Fibroblast of skin of back (primary cell): ENCODE data around the gene FGF22.
"Not testable (repeated sequence)": the region's sequence is repeated elsewhere in the genome, so short reads cannot be mapped to it uniquely, and the experiment has no call there.

ENCODE experiments used
- DNase-seq: peaks from one replicate; pipeline ENCODE4 v3.0.0-alpha.2; 2013

FGF22 gene

DNA sequence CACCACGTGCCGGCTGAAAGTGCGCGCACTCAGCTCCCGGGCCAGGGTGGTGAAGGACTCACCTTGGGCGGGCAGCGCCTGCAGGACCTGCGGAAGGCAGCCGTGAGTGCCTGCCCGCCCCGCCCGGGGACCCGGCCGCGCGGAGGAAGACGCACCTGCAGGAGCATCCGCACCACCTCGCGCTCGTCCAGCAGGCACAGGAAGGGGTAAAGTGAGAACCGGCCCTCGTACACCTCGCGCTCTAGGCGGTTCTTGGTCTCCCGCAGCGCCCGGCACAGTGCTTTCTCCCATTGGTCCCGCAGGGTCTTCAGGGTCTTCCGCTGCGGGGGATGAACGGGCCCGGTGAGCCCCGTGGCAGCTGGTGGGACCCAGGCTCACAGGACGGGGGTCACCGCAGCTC is 17.0 kb upstream of the FGF22 start:
- no peak for DNase-seq

DNA sequence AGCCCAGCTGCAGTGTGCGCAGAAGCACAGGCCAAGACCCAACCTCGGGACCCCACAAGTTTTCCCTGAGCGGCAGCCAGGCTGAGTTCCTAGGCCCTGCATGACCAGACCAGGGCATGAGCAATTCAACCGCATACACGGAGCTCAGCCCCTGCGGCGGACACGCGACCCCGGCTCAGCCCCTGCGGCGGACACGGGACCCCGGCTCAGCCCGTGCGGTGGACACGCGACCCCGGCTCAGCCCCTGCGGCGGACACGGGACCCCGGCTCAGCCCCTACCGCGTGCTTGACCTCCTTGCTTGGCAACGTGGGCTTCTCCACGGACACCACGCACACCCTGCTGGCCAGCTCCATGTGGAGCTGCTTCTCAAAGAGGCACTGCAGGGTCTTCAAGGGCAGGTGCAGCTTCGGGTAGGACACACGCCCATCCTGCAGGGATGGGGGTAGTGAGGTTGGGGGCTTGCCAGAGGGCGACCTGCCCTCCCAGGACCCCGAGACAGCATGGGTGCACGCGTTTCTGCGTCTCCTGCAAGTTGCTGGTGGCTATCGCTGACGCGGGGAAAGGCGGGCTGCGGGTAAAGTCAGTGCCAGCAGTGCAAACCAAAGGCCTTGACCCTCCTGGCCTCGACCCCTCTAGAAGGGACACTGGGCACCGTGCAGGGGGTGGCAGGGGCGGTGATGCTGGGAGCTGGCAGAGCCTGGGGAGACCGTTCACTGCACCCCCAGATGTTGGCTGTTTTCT is 16.3 kb upstream of the FGF22 start:
- no peak for DNase-seq

GRCh38 chr19:623974-624373 is 15.7 kb upstream of the FGF22 start:
- DNase-seq = peak; percentile 92

DNA sequence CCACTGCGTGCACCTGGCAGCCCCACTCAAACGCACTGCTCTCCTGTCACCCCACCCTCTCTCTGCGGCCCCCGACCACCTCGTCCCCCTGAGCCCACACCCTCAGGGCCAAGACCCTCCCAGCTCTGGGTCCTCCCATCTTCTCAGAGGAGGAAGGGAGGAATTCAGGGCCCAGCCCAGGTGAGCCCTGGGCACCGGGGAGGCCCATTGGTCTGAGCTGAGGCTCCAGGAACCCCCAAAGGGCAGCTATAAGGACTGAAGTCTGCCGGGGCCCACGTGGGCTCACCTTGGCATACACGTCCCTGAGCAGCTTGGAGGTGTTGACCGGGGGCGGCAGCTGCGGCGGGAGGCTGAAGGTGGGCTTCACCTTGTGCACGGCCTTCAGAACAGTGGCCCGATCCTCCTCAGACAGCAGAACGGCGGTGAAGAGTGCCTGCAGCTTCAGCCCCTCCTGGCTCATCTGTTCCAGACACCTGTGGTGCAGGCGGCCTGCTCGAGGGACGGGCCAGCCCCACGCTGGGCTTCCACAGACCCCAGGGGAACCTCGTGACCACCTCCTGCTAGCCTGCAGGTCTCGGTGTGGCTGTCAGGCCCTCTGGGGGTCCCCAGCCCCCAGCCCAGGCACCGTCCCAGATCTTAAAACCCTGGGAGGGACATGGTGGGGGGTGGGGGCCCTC is 15.1 kb upstream of the FGF22 start:
- no peak for DNase-seq

DNA sequence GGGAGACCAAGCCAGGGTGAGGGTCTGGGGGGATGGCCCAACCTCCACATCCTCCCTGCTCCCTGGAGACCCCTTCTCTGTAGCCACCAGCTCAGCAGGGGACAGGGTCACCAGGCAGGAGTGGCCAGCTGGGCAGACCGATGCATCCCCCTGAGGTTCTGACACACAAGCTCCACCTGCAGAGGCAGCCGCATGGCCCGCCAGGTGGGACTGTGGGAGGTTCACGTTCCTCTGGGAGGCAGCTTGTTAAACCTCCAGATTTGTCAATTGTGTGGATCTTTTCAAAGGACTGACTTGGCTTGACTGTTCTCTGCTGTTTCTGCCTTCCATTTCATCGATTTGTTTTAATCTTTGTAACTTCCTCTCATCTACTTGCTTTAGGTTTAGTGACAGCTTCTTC is 14.4 kb upstream of the FGF22 start:
- no peak for DNase-seq

DNA sequence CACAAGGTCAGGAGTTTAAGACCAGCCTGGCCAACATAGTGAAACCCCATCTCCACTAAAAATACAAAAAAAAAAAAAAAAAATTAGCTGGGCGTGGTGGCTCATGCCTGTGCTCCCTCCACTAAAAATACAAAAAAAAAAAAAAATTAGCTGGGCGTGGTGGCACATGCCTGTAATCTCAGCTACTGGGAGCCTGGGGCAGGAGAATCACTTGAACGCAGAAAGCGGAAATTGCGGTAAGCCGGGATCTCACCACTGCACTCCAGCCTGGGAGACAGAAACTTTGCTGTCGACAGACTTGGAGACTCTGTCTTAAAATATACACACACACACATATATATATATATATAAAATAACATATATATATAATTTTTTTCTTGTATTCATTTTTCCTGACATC is 13.1 kb upstream of the FGF22 start:
- DNase-seq = not testable (repeated sequence)

GRCh38 chr19:628168-628567 is 11.5 kb upstream of the FGF22 start:
- DNase-seq = no peak

DNA sequence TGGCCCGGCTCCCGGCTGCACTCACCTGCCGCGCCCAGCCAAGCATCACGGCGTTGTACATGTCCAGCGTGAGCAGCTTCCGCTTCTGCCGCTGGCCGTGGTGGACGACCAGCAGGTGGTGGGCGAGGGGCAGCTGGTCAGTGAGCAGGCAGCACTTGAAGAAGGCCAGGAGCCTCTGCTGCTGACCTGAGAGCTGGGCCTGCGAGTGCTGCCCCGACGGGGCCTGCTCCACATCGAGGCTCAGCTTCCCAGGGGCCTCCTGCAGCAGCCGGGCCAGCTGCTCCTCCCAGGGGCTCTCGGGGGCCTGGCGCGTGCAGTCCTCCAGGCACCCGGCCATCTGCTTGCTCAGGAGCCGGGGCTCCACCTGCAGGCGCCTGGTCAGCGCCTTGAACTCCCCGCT is 10.2 kb upstream of the FGF22 start:
- DNase-seq = not testable (repeated sequence)

DNA sequence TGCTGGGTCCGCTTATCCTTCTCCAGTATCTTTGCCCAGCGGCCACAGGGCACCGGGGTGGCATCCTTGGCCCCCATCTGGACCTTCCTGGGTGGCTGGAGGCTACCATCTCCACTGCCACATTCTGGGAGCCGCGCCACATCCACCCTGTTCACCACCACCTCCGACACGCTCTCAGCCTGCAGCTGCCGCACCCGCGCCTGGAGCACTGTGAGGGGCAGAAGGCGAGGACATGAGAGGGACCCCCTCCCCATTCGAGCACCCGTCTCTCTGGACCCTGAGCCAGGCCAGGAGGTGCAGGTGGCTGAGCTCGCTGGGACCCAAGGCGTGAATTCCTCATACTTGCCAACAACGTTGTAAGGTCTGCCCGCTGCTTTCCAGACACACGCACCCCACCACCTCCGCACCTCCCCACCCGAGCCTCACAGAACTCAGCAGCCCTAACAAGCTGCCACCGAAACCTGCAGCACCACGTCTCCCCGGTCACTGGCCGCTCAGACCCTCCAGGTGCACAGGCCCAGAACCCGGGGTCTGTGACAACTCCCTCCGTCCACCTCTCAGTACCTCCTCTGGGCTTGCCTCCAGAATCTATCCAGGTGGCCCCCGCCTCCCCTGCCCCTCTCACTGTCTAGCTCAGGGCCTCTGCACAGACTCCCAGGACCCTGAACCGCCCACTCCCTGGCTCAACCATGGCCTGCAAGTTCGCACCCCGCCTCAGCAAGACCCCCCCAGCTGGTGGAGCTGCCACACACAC is 9.5 kb upstream of the FGF22 start:
- DNase-seq = no peak

DNA sequence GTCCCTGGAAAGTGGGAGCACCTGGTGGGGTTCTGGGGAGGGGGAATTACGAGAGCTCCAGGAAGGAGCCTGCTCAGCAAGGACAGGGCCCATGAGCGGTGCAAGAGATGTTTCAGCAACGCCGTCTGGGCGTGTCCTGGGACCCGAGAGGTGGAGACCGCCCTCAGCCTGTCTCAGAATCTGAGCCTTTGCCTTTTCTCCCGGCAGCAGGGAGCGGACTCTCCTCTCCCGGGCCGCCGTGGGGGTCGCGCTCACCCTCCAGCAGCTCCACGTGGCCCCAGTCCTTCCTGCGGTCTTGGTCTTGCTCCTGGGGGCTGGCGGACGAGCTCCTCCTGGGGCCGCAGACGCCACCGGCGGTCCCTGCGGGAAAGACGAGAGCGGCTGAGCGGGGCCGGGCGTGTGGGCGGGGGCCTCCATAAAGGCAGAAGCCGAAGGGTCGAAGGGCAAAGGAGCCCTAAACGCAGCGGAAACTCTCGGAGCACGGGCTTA is 7.1 kb upstream of the FGF22 start:
- peak; percentile 59 for DNase-seq

DNA sequence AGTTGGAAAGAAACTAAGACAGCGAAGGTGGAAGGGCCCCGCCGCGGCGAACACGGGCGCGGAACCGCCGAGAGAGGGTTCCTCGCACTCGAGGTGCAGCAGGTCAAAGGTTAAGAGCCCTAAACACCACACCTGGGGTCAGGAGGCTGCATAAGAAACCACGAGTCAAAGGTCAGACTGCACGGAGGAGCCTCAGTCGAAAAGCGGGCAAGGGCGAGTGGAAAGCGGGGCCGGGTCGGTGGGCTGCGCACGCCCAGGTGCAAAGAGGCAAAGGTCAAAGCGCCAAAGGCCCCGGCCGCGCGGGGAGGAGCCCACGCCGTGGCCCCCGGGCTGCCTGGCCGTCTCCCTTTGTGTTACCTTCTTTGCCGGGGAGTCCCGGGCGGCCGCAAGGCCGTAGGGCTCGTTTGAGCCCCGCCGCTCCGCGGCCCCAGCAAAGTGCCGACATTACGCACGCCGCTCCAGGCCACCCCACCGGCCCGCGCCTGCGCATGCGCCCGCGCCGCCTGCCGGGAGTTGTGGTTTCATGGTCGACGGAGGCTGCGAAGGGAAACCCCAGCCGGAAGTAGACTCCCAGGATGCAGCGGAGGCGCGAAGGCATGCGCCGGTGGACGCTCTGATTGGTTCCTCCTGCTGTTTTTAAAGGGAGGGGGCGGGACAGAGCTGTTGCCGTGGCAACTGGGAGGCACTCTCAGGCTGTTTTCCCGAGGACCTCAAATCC is 6.5 kb upstream of the FGF22 start, which contains the start of gene POLRMT:
TSS of gene POLRMT (minus strand) at position 470 of the 718 bp plus-strand sequence. CDS start at position 445, 25 bp downstream.
- peak; percentile 98 for DNase-seq

GRCh38 chr19:633786-634639 is 5.7 kb upstream of the FGF22 start:
- no peak for DNase-seq

DNA sequence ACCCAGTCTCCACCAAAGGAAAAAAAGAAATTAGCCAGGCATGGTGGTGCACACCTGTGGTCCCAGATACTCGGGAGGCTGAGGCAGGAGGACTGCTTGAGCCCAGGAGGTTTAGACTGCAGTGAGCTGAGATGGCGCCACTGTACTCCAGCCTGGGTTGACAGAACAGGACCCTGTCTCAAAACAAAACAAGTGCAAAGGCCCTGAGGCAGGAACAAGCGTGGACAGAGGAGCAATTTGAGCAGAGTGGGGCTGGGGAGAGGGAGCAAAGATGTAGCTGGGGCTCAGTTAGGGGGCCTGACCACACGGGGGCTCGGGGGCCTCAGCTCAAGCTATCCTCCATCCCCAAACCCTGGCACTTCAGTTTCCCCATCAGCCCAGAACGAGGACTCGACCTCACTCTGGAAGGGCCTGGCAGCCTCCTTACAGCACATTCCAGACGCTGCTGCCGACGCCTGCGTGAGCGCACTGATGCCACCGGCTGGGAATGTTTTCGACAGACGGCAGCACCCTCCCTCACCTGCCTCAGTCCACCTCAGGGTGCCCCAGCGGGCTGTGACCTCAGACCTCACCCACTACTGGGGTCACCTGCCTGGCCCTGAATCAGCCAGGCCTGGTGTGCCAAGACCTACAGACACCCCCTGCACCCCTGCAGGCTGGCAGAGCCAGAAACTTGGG is 4.6 kb upstream of the FGF22 start:
- no peak for DNase-seq

- no peak for DNase-seq
Measured at GRCh38 chr19:638906-639252, 800 bp upstream of the FGF22 start.

DNA sequence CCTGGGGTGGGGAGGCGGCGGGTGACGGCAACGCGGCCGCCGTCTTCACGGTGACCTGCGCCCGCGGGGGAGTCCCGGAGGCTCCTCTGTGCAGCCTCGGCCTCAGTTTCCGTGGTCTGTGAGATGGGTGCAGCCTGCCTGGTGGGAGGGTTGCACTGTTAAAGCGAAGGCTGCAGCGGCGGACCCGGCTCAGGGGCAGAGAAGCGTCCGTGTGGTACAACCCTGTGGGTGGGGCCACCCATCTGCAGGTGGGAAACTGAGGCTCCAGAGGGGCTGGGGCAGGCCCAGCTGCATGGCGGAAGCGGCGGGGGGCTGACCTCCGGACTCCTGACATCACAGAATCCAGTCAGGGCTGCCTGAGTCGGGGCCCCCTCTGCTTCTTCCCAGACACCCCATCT is 481 bp downstream of the FGF22 start:
- no peak for DNase-seq

- no peak for DNase-seq
Measured at GRCh38 chr19:640606-641189, 1.0 kb downstream of the FGF22 start.

DNA sequence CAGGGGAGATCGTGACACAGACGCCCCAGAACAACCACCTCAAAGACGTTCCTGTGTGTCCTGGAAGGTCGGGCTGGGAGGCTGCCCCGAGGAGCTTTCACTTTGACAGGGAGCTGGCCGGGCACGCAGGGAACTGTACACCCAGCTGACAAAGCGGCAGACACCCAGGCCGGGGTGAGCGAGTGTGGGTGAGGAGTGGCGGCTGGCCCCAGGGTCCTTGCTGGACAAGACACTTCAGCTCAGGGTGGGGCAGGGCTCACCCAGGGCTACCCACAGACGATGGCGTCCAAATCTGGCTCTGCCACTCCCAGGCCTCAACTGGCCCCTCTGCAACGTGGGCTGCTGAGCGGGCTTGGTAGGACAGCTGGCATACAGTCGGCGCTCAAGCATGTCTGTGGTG is 2.0 kb downstream of the FGF22 start:
- no peak for DNase-seq

GRCh38 chr19:642767-643727 is 3.4 kb downstream of the FGF22 start:
- no peak for DNase-seq

- no peak for DNase-seq
Measured at GRCh38 chr19:643736-644135, 4.1 kb downstream of the FGF22 start.

DNA sequence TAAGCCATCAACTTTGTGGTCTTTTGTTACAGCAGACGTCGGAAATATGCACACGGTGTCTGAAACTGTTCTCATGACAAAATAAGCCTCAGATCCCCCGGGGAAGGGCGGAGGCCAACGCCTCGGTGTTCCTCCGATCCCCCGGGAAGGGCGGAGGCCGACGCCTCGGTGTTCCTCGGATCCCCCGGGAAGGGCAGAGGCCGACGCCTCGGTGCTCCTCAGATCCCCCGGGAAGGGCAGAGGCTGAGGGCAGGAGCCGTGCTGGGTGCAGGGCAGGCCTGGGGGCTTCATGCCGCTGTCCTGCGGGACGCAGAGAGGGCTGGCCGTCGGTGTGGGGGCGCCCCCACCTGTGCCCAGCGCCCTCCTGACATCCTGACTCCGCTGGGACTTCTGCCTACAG is 4.7 kb downstream of the FGF22 start:
- no peak for DNase-seq
